GM10266 (cell line): Measurements from ENCODE around the gene CSAD.
"Not testable (repeated sequence)": the region's sequence is repeated elsewhere in the genome, so short reads cannot be mapped to it uniquely, and the experiment has no call there.

Experiments used
- DNase-seq: peaks from one replicate; pipeline ENCODE4 v3.0.0; 2012; ENCODE audit errors: extremely low spot score
- CTCF ChIP-seq: IDR thresholded peaks from 2 replicates; pipeline ENCODE4 v1.5.1; 2012; ENCODE audit warnings: mild to moderate bottlenecking, low read depth; ENCODE audit not compliant: control insufficient read depth, insufficient read depth; ENCODE audit errors: missing control alignments

CSAD gene

GRCh38 chr12:53170215-53170614 is 10.5 kb downstream of the CSAD start:
- no peak for DNase-seq
- no peak for TF ChIP-seq CTCF

DNA sequence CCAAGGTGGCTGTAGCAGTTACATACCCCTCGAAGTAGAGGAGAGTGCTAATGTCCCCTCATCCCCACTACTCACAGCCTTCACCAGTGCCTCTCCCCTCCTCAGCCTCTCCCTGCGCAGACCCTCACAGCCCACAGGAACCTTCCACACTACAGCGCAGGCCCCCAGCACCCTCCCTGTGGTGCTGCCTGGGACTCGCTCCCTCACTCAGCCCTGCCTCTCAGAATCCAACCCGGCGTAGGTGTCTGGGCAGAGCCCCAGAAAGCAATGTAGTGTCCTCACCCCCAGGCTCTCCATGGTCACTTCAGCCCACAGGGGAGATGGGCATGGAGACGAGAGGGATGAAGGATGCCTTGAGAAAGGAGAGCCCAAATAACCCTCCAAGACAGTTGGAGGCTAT is 11.1 kb downstream of the CSAD start:
- no peak for TF ChIP-seq CTCF
- no peak for DNase-seq

GRCh38 chr12:53166837-53167236 is 13.9 kb downstream of the CSAD start:
- no peak for DNase-seq
- no peak for TF ChIP-seq CTCF

GRCh38 chr12:53163008-53163407 is 17.7 kb downstream of the CSAD start:
- not testable (repeated sequence) for DNase-seq

GRCh38 chr12:53161119-53161911 is 19.4 kb downstream of the CSAD start:
- no peak for TF ChIP-seq CTCF
- no peak for DNase-seq

DNA sequence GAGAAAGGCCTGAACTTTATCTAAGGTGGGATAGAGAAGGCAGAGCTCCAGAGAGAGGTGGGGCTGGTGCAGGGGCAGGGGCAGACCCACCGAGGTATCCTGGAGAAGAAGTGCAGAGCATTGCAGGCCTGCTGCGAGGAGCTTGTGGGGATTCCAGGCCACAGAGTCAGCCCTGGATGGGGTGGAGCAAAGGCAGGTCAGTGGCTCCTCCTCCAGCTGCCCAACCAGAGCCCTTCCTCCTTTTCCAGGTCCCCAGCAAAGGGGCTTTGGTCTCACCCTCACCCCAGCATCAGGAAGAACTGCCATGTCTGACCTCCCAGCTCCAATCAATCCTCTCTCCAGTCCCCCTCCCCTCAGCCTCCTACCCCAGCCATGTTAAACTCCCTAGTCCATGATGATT is 20.1 kb downstream of the CSAD start:
- no peak for TF ChIP-seq CTCF
- no peak for DNase-seq

GRCh38 chr12:53160000-53160399 is 20.7 kb downstream of the CSAD start:
- no peak for DNase-seq

More at GRCh38 chr12:53160000-53160399, 20.7 kb downstream of the CSAD start:
- TF ChIP-seq CTCF, result no peak
